HepG2 (cell line): ENCODE data around the gene FKBP8. TPM values are rescaled to one million over a fixed set of nuclear protein-coding genes. Genes with fewer than 3 reads are reported as not detected.

ENCODE experiments used
- CBX2 ChIP-seq, 2 experiments: fragments of 200-600 bp in 1 of 2; sonication (generic); formaldehyde crosslinking in 1 of 2; IDR thresholded peaks; 2 replicates each; pipeline versions ENCODE4 v1.7.0 to v1.8.1; 2018 to 2022; ENCODE audit warnings: low read depth in 2 of 2, low read length in 1 of 2, mild to moderate bottlenecking in 1 of 2, missing genetic modification reagents in 1 of 2
- HINFP ChIP-seq: sonication (generic); formaldehyde crosslinking; IDR thresholded peaks from 2 replicates; pipeline ENCODE4 v1.4.0; 2020; ENCODE audit warnings: low read depth, mild to moderate bottlenecking, missing genetic modification reagents
- HNF1A ChIP-seq, 2 experiments: sonication (generic) in 1 of 2; formaldehyde crosslinking in 1 of 2; IDR thresholded peaks; 2 replicates each; pipeline versions ENCODE4 v1.4.0 to v1.6.1; 2016 to 2020; ENCODE audit warnings: borderline replicate concordance in 1 of 2, low read depth in 1 of 2, mild to moderate bottlenecking in 1 of 2, missing genetic modification reagents in 1 of 2
- MAZ ChIP-seq, 2 experiments: sonication (generic) in 1 of 2; formaldehyde crosslinking in 1 of 2; IDR thresholded peaks; 2 replicates each; pipeline versions ENCODE4 v1.5.0 to v1.6.1; 2012 to 2020; ENCODE audit warnings: low read depth in 2 of 2, mild to moderate bottlenecking in 2 of 2, borderline replicate concordance in 1 of 2, improper control_type of control experiment in 1 of 2, low read length in 1 of 2, missing genetic modification reagents in 1 of 2, moderate library complexity in 1 of 2
- MBNL3 ChIP-seq: fragments of 250-450 bp; sonication (Bioruptor Pico); conservative IDR thresholded peaks from 2 replicates; pipeline ENCODE4 v1.8.0; 2022; ENCODE audit warnings: mild to moderate bottlenecking, inconsistent platforms
- NFRKB ChIP-seq: fragments of 450-650 bp; IDR thresholded peaks from 2 replicates; pipeline ENCODE4 v1.6.1; 2017
- RXRA ChIP-seq: sonication (generic); formaldehyde crosslinking; IDR thresholded peaks from 2 replicates; pipeline ENCODE4 v1.5.1; 2020; ENCODE audit warnings: missing genetic modification reagents
- TRIM24 ChIP-seq: sonication (generic); formaldehyde crosslinking; IDR thresholded peaks from 2 replicates; pipeline ENCODE4 v1.8.0; 2022; ENCODE audit warnings: mild to moderate bottlenecking, missing genetic modification reagents
- ZBTB46 ChIP-seq: sonication (generic); formaldehyde crosslinking; IDR thresholded peaks from 2 replicates; pipeline ENCODE4 v1.4.0; 2020; ENCODE audit warnings: mild to moderate bottlenecking, missing genetic modification reagents, borderline replicate concordance
- ZNF451 ChIP-seq: sonication (generic); formaldehyde crosslinking; IDR thresholded peaks from 2 replicates; pipeline ENCODE4 v1.5.0; 2020; ENCODE audit warnings: mild to moderate bottlenecking, missing genetic modification reagents
- ZNF646 ChIP-seq: sonication (generic); formaldehyde crosslinking; IDR thresholded peaks from 2 replicates; pipeline ENCODE4 v1.9.0; 2021; ENCODE audit warnings: mild to moderate bottlenecking, missing genetic modification reagents
- polyA plus RNA-seq, 8 experiments: library from polyadenylated mRNA; depleted of rRNA in 3 of 8; stranded (reverse) in 7 of 8; unstranded in 1 of 8; fragments of >200 nt; fragmentation: Illumina TruSeq in 4 of 8; extraction: Trizol in 4 of 8; gene quantifications; 2 replicates each; pipeline versions ENCODE4 v1.2.1 to v1.2.3, GENCODE V29; 2011 to 2016; ENCODE audit warnings: low read depth in 4 of 8, missing spikeins in 1 of 8, mixed read lengths in 1 of 8; ENCODE audit not compliant: insufficient read depth in 1 of 8
- total RNA-seq, 5 experiments: library from RNA; depleted of rRNA; stranded (reverse); fragments of >200 nt; fragmentation: Illumina TruSeq; extraction: Trizol; gene quantifications; 2 replicates each; pipeline ENCODE4 v1.2.3, GENCODE V29; 2016; ENCODE audit warnings: low read depth in 1 of 5

The FKBP8 gene
- total and polyA plus RNA-seq, 2 of the 13 experiments (the other 11 are each of a cell fraction or from before 2014, with no cell fraction given): 81.7 to 93.9 TPM

- TF ChIP-seq HNF1A (IDR thresholded peaks at IDR 0.05; ENCODE audit: low read depth) (no peak), HNF1A (CRISPR knock-in tag; IDR thresholded peaks at IDR 0.05; ENCODE audit: borderline replicate concordance) (no peak), RXRA (CRISPR knock-in tag) (peak; percentile 85), ZNF451 (CRISPR knock-in tag) (no peak), NFRKB (no peak), CBX2 (IDR thresholded peaks at IDR 0.05; ENCODE audit: low read depth, low read length) (no peak), CBX2 (CRISPR knock-in tag; IDR thresholded peaks at IDR 0.05; ENCODE audit: low read depth) (no peak), ZBTB46 (no peak), HINFP (no peak), TRIM24 (CRISPR knock-in tag) (no peak), MAZ (IDR thresholded peaks at IDR 0.05; ENCODE audit: borderline replicate concordance, low read depth, low read length) (no peak), MAZ (CRISPR knock-in tag; IDR thresholded peaks at IDR 0.05; ENCODE audit: low read depth) (no peak), ZNF646 (CRISPR knock-in tag) (peak; percentile 49; the same call in 1 of the 2 replicates), MBNL3 (CRISPR knock-in tag) (no peak)
Observed at GRCh38 chr19:18507727-18508440, 35.5 kb downstream of the FKBP8 start (continued).
